Renal pelvis (tissue), 4 donors: Measurements from ENCODE around the gene TAS2R43. TPM values are rescaled to one million over a fixed set of nuclear protein-coding genes. Genes with fewer than 3 reads are reported as not detected.
"Not testable (repeated sequence)": the region's sequence is repeated elsewhere in the genome, so short reads cannot be mapped to it uniquely, and the experiment has no call there.

Experiments
- DNase-seq: peaks from one replicate; pipeline ENCODE4 v3.0.0-alpha.2; 2013
- polyA plus RNA-seq, 3 donors: library from polyadenylated mRNA; unstranded; fragments of 120-200 nt; gene quantifications; one replicate each; pipeline ENCODE4 v1.2.1, GENCODE V29; 2013; ENCODE audit not compliant: insufficient read length in 3 of 3

The TAS2R43 gene
- polyA plus RNA-seq, 3 donors, result 0.30 to 0.65 (median 0.33) TPM

GRCh38 chr12:11059784-11060183 is 32.3 kb downstream of the TAS2R43 start:
- no peak for DNase-seq

- no peak for DNase-seq
These were observed 33.1 kb downstream of the TAS2R43 start for GRCh38 chr12:11059041-11059440.

GRCh38 chr12:11055306-11055705 is 36.8 kb downstream of the TAS2R43 start:
- no peak for DNase-seq

GRCh38 chr12:11049806-11050531 is 42.1 kb downstream of the TAS2R43 start:
- not testable (repeated sequence) for DNase-seq

- DNase-seq, result not testable (repeated sequence)
These were observed 50.7 kb downstream of the TAS2R43 start for GRCh38 chr12:11041366-11041765.

Other genes with a start within 250 kb of the TAS2R43 start
- gene PRR4, start 242.8 kb downstream of the TAS2R43 start, polyA plus RNA-seq, result 10 to 100 TPM in 2 of 3 donors, 1 to 10 TPM in 1; 5.9 to 11.3 (median 11.3) TPM
- gene PRH1, start 208.1 kb downstream of the TAS2R43 start, polyA plus RNA-seq, result 10 to 100 TPM; 12.7 to 16.6 (median 15.1) TPM
- gene TAS2R13, start 182.8 kb downstream of the TAS2R43 start, polyA plus RNA-seq, result under 1 TPM; 0.10 to 0.25 (median 0.13) TPM
- under 1 TPM; 0.37 to 0.43 (median 0.40) TPM for gene PRH2, start 163.1 kb downstream of the TAS2R43 start, polyA plus RNA-seq
- 1 to 10 TPM; 2.6 to 5.3 (median 5.1) TPM for gene TAS2R14, start 153.1 kb downstream of the TAS2R43 start, polyA plus RNA-seq
- under 1 TPM; 0.09 to 0.24 (median 0.18) TPM for gene TAS2R50, start 105.4 kb downstream of the TAS2R43 start, polyA plus RNA-seq
- 1 to 10 TPM in 2 of 3 donors, under 1 TPM in 1; 0.85 to 2.8 (median 2.5) TPM for gene TAS2R20, start 94.0 kb downstream of the TAS2R43 start, polyA plus RNA-seq
- 1 to 10 TPM; 1.4 to 1.6 (median 1.5) TPM for gene TAS2R19, start 69.7 kb downstream of the TAS2R43 start, polyA plus RNA-seq
- 1 to 10 TPM in 2 of 3 donors, under 1 TPM in 1; 0.88 to 2.0 (median 2.0) TPM for gene TAS2R31, start 60.9 kb downstream of the TAS2R43 start, polyA plus RNA-seq
- gene TAS2R46, start 30.0 kb downstream of the TAS2R43 start, polyA plus RNA-seq, result under 1 TPM in 2 of 3 donors, not detected in 1; 0.14 to 0.19 TPM
- gene TAS2R30, start 42.3 kb upstream of the TAS2R43 start, polyA plus RNA-seq, result under 1 TPM; 0.16 to 0.22 (median 0.22) TPM
- 10 to 100 TPM; 16.9 to 18.0 (median 17.3) TPM for gene SMIM10L1, start 78.9 kb upstream of the TAS2R43 start, polyA plus RNA-seq
- gene TAS2R42, start 94.6 kb upstream of the TAS2R43 start, polyA plus RNA-seq, result under 1 TPM in 1 of 3 donors, not detected in 2; 0.33 TPM
- gene PRB3, start 177.4 kb upstream of the TAS2R43 start, polyA plus RNA-seq, result under 1 TPM in 2 of 3 donors, not detected in 1; 0.13 to 0.19 TPM
- not detected for gene PRB4, start 218.1 kb upstream of the TAS2R43 start, polyA plus RNA-seq